Urinary bladder (tissue), 4 donors: ENCODE data around the gene DRAM1. TPM values are rescaled to one million over a fixed set of nuclear protein-coding genes. Genes with fewer than 3 reads are reported as not detected.

Experiments
- DNase-seq: peaks from one replicate; pipeline ENCODE4 v3.0.0-alpha.2; 2015; ENCODE audit errors: extremely low spot score
- H3K27ac ChIP-seq: one replicate; pipeline ENCODE4 v1.5.1; 2013; ENCODE audit warnings: low read depth, mild to moderate bottlenecking, moderate library complexity
- H3K36me3 ChIP-seq: one replicate; pipeline ENCODE4 v1.6.1; 2013; ENCODE audit warnings: mild to moderate bottlenecking, moderate library complexity; ENCODE audit not compliant: insufficient read depth
- H3K4me1 ChIP-seq: one replicate; pipeline ENCODE4 v1.6.1; 2013; ENCODE audit warnings: mild to moderate bottlenecking, moderate library complexity; ENCODE audit not compliant: insufficient read depth
- H3K4me3 ChIP-seq: one replicate; pipeline ENCODE4 v1.5.1; 2013; ENCODE audit warnings: low read depth, low read length
- WGBS: extraction: QIAGEN DNeasy Blood & Tissue Kit; methylation state at CpG from one replicate; pipeline ENCODE4 v1.1.7; 2013; 5-methylcytosine and 5-hydroxymethylcytosine counted together
- polyA plus RNA-seq: library from polyadenylated mRNA; stranded (reverse); fragments of 200-250 nt; gene quantifications from one replicate; pipeline ENCODE4 v1.2.3, GENCODE V29; 2013
- total RNA-seq: library from RNA; depleted of rRNA; stranded (reverse); fragments of >200 nt; gene quantifications from one replicate; pipeline ENCODE4 v1.2.3, GENCODE V29; 2014
- donor health status: healthy with polysubstance abuse.
- donor health status: healthy.

The DRAM1 gene
- total RNA-seq (14.0 TPM), polyA plus RNA-seq (19.4 TPM)

DNA sequence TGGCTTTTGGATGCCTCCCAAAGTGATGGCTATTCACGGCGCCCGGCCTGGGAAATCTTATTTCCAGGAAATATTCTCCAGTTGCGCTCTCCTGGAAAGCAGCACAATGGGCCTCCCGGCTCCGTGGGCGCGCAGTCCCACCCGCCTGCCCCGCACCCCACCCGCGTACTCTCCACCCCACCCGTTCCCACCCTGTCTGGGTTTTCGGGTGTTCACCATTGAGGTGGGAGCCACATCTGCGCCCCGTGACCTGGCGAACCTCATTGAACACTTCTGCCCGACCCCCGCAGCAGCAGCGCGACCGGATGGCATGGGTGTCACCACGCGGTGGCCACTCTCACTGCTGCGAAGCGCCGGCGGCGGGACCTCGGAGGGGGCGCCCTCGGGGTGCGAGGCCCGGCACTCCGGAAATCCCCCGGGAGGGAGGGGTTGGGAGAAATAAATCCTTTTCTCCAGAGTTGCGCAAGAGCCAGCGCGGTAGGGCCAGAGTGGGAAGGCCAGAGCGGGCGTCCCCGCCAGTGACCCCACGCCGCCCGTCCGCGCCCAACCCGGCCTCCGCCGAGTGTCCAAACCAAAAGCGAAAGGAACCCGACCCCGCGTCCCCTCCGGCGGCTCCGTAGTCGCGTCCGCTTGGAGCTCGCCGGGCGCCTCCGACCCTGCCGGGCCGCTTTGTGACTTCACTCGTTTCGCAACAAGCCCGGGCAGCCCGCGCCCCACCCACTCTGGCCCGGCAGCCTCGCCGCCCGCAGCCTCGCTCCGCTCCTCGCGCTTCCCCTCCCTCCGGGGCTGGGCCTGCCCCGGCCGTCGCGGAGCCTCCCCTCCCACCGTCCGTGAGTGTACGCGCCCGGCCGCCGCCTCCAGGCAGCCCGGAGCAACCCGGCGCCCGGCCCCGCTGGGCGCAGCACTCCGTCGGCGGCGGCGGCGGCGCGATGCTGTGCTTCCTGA lies at the start of gene DRAM1:
TSS of gene DRAM1 (plus strand) at position 720 of the 945 bp plus-strand sequence. CDS start at position 930, 210 bp downstream.
- under 1% methylated on average over 105 of the region's 105 CpGs for WGBS
- no peaks in the 10 kb centered on the region for H3K36me3 ChIP-seq
- no peaks in the 10 kb centered on the region for H3K4me1 ChIP-seq
- peak within 1 kb of the TSS; percentile 74 for H3K4me3 ChIP-seq
- peak within 1 kb of the TSS; percentile 99 for H3K27ac ChIP-seq
- DNase-seq, result peak; percentile 62

- WGBS, result 95% methylated on average over 6 of the region's 6 CpGs
- no peak overlapping the region for H3K27ac ChIP-seq
- H3K36me3 ChIP-seq, result no peaks in the 10 kb centered on the region
- H3K4me1 ChIP-seq, result no peaks in the 10 kb centered on the region
- DNase-seq, result no peak
- no peak overlapping the region for H3K4me3 ChIP-seq
Observed at GRCh38 chr12:101828463-101829196, 48.8 kb upstream of the DRAM1 start.

DNA sequence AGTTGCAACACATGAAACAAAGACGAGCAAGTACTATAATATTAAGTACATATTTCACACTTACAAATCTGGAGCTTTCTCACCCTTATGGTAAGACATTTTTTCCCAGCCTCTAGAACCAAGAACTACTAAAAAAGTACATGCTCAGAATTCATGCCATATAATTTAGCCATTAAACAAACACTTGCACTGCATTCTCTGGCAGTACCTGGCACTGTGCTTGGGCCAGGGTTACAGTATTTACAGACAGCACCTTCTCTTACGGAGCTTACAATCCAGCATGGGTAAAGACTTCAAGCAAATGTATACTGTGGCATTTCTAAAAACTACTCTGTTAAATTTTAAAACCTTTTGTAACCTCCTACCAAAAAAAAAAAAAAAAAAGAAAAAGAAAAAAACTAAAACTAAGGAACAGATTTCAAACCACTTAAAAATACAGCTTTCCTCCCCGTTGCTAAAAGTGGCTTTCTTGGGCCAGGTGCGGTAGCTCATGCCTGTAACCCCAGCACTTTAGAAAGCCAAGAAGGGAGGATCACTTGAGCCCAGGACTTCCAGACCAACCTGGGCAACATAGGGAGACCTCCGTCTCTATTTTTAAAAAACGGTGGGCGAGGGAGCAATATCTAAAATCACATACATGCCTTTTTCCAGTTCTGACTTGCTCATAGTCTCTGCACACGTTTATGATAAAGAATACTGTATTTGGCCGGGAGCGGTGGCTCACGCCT lies 47.6 kb upstream of the DRAM1 start:
- no peak for DNase-seq
- H3K4me1 ChIP-seq, result no peaks in the 10 kb centered on the region
- H3K4me3 ChIP-seq, result peak overlapping the region; percentile 69
- 12% methylated on average over 11 of the region's 11 CpGs for WGBS
- no peak overlapping the region for H3K27ac ChIP-seq
- H3K36me3 ChIP-seq, result no peaks in the 10 kb centered on the region

DNA sequence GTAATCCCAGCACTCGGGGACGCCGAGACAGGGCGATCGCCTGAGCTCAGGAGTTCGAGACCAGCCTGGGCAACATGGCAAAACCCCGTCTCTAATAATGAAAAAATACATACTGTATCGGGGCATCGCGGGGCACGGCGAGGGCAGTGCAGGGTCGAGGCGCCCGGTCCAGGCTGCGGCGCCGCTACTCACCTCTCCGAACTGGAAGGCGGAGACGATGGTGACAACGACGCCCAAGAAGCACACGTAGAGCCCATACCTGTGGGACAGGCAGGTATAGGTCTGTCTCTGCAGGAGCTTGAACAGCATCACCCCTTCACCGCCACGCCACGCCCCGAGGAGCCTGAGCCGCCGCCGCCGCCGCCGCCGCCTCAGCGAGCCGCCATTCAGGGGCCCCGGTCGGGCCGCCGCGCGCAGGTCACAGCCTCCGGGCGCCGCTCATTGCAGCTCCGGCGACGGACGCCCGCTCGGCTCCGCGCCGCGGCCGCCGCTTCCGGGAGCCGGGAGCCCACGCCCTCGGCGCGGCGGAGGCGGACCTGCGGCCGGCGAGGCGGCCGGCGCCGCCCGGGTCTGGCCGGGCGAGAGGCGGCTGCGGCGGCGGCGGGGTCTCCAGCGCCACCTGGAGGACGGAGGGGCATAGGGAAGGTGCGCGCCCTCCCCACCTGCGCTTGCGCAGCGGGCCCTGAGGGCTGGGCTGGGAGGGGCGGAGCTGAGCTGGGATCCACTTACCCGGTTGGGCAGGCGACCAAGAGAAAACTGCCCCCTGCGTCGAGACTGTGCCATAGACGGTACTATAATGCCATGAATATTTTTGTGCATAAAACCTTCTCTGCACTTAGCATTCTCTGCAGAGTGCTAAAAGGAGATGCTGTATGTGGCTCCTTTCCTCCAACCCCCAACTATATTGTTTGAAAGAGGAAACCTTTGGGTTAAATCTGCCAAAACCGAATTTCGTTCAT lies 46.7 kb upstream of the DRAM1 start, which contains the start of gene GNPTAB:
TSS of gene GNPTAB (minus strand) at position 593 of the 959 bp plus-strand sequence. CDS start at position 309, 284 bp downstream.
- DNase-seq, result peak; percentile 72
- Histone ChIP-seq H3K4me3 (peak within 1 kb of the TSS; percentile 69), H3K36me3 (no peaks in the 10 kb centered on the region), H3K27ac (peak within 1 kb of the TSS; percentile 30), H3K4me1 (no peaks in the 10 kb centered on the region)
- under 1% methylated on average over 96 of the region's 96 CpGs for WGBS

- 20% methylated on average over 1 of the region's 1 CpG for WGBS
- no peaks in the 10 kb centered on the region for H3K36me3 ChIP-seq
- H3K27ac ChIP-seq, result no peak overlapping the region
- no peaks in the 10 kb centered on the region for H3K4me1 ChIP-seq
- DNase-seq, result no peak
- H3K4me3 ChIP-seq, result no peak overlapping the region
Observed at GRCh38 chr12:101832030-101832429, 45.4 kb upstream of the DRAM1 start.

- Histone ChIP-seq H3K36me3 (no peaks in the 10 kb centered on the region), H3K4me3 (no peak overlapping the region), H3K4me1 (no peaks in the 10 kb centered on the region), H3K27ac (no peak overlapping the region)
- WGBS, result 77% methylated on average over 3 of the region's 3 CpGs
- DNase-seq, result no peak
Observed at GRCh38 chr12:101838628-101839323, 38.6 kb upstream of the DRAM1 start.

DNA sequence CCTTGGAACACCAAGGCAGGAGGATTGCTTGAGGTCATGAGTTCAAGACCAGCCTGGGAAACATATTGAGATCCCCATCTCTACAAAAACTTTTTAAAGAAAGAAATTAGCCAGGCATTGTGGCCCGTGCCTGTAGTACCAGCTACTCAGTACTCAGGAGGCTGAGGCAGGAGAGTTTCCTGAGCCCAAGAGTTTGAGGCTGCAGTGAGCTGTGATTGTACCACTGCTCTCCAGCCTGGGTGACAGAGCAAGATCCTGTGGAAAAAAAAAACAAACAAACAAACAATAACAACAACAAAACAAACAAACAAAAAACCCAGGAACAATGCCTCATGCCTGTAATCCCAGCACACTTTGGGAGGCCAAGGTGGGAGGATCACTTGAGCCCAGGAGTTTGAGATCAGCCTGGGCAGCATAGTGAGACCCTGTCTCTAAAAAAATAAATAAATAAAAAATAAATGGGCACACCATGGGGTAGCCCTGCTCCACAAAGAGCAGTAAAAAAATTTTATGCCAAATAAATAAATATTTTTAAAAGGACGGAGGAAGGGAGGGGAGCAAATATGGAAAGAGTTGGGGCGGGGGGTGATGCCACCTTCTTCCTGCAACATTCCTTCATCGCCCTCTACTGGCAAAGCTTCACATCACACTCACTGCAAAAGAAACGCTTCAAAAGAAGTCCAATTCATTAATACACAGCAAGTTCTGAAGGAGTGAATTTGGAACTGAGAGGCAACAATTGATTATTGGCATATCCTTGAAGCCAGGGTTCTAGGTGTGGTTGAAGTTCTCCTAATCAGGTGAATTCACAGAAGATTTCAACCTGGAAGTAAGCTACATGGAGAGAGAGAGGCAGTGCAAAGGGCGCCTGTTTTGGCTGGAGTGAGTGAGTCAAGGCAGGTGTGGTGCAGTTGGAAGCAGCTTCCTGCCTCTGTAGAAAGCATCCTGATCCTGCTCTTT lies 37.8 kb upstream of the DRAM1 start:
- Histone ChIP-seq H3K27ac (no peak overlapping the region), H3K4me3 (no peak overlapping the region)

DNA sequence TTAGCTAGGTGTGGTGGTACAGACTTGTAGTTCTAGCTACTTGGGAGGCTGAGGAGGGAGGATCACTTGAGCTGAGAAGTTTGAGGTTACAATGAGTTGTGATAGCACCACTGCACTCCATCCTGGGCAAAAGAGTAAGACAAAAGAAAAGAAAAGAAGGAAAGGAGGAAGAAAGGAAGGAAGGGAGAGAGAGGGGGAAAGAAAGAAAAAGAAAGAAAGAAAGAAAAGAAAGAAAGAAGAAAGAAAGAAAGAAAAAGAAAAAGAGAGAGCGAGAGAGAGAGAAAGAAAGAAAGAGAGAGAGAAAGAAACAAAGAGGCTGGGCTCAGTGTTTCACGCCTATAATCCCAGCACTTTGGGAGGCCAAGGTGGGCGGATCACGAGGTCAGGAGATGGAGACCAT lies 36.3 kb upstream of the DRAM1 start:
- no peaks in the 10 kb centered on the region for H3K36me3 ChIP-seq
- no peaks in the 10 kb centered on the region for H3K4me1 ChIP-seq
- no peak for DNase-seq
- WGBS, result 92% methylated on average over 4 of the region's 4 CpGs
- no peak overlapping the region for H3K4me3 ChIP-seq
- H3K27ac ChIP-seq, result no peak overlapping the region

More for the DNA sequence above, 37.8 kb upstream of the DRAM1 start:
- 32% methylated on average over 6 of the region's 6 CpGs for WGBS
- Histone ChIP-seq H3K4me1 (no peaks in the 10 kb centered on the region), H3K36me3 (no peaks in the 10 kb centered on the region)
- DNase-seq, result no peak

DNA sequence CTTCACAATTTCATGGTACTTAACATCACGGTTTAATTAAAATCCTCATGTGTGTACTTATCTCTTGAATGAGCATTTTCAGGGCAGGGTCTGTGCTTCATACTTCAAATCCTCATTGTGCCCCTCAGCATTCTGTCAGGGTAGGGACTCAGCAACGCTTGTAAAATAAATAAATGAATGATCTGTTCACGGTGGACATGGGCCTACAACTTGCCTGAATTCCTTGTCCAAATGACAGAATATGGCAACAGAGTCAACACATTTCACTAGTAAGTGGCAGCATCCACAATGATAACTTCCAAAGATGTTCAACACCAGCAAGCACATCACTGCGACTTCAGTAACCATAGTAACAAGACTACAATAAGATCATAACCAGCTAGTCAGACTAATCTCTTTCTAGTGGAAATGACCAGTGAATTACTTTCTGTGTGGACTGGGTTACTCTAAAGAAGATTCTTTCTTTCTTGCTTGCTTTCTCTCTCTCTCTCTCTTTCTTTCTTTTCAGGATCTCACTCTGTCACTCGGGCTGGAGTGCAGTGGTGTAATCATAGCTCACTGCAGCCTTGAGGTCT lies 32.2 kb upstream of the DRAM1 start:
- no peaks in the 10 kb centered on the region for H3K36me3 ChIP-seq
- H3K4me3 ChIP-seq, result no peak overlapping the region
- no peak overlapping the region for H3K27ac ChIP-seq
- 66% methylated on average over 5 of the region's 5 CpGs for WGBS
- no peak for DNase-seq
- no peaks in the 10 kb centered on the region for H3K4me1 ChIP-seq

GRCh38 chr12:101847325-101847724 lies 30.1 kb upstream of the DRAM1 start:
- Histone ChIP-seq H3K4me3 (no peak overlapping the region), H3K36me3 (no peaks in the 10 kb centered on the region), H3K27ac (no peak overlapping the region), H3K4me1 (no peaks in the 10 kb centered on the region)
- 80% methylated on average over 5 of the region's 5 CpGs for WGBS
- DNase-seq, result no peak

DNA sequence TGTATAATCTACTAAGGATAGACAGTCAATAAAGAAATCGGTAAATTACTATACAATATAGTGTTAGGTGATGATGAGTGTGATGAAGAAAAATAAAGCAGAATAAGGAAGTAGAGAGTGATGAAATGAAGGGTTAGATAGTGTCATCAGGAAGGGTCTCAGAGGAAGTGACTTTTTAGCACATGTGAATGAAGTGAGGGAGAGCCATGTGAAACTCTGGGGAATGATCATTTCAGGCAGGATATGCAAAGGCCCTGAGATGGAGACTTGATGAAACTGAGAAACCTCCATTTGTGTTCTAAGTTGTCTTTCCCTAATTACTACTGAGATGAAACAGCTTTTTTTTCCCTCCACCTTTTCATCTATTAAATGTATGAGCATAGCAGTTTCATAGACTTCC lies 27.2 kb upstream of the DRAM1 start:
- WGBS, result 91% methylated on average over 1 of the region's 1 CpG
- no peak overlapping the region for H3K27ac ChIP-seq
- no peak for DNase-seq
- no peaks in the 10 kb centered on the region for H3K36me3 ChIP-seq
- no peaks in the 10 kb centered on the region for H3K4me1 ChIP-seq
- no peak overlapping the region for H3K4me3 ChIP-seq
